HL-60 (cell line): Measurements from ENCODE around the gene TTLL3.
A peak's percentile ranks its signal among the peaks of the same experiment; 100 is the strongest.

Experiments
- DNase-seq, 2 experiments: peaks; one replicate each; pipeline ENCODE4 v3.0.0-alpha.2; 2010 to 2020; ENCODE audit warnings: low read depth in 1 of 2, low spot score in 1 of 2
- H3K27ac ChIP-seq: fragments of 250-450 bp; sonication (Bioruptor Pico); replicated peaks from 2 replicates; pipeline ENCODE4 v1.5.1; 2020; ENCODE audit warnings: mild to moderate bottlenecking, moderate library complexity
- H3K27me3 ChIP-seq: fragments of 250-450 bp; sonication (Bioruptor Pico); 2 replicates; pipeline ENCODE4 v1.5.1; 2021; ENCODE audit warnings: mild to moderate bottlenecking, moderate library complexity; ENCODE audit not compliant: insufficient read depth, poor library complexity, severe bottlenecking
- H3K4me3 ChIP-seq: replicated peaks from 2 replicates; pipeline ENCODE4 v1.5.1; 2011; ENCODE audit warnings: mild to moderate bottlenecking, control low read depth, low read length; ENCODE audit not compliant: insufficient read depth
- GABPA ChIP-seq: IDR thresholded peaks from 2 replicates; pipeline ENCODE4 v1.6.1; 2012; ENCODE audit warnings: low read depth
- POLR2AphosphoS5 ChIP-seq: IDR thresholded peaks from 2 replicates; pipeline ENCODE4 v1.6.1; 2012; ENCODE audit warnings: low read depth
- SPI1 ChIP-seq: IDR thresholded peaks from 2 replicates; pipeline ENCODE4 v1.6.1; 2012; ENCODE audit warnings: low read depth, mild to moderate bottlenecking, borderline replicate concordance
- TF ChIP-seq, protein P1 (sequence below): IDR thresholded peaks from one replicate; pipeline ENCODE4 v1.5.1; 2011; ENCODE audit warnings: low read length, control low read depth, inconsistent platforms; ENCODE audit not compliant: insufficient read depth
- TF ChIP-seq, protein P2 (sequence below): IDR thresholded peaks from 2 replicates; pipeline ENCODE4 v1.6.1; 2012; ENCODE audit warnings: low read depth; ENCODE audit not compliant: insufficient replicate concordance

TTLL3 gene

DNA sequence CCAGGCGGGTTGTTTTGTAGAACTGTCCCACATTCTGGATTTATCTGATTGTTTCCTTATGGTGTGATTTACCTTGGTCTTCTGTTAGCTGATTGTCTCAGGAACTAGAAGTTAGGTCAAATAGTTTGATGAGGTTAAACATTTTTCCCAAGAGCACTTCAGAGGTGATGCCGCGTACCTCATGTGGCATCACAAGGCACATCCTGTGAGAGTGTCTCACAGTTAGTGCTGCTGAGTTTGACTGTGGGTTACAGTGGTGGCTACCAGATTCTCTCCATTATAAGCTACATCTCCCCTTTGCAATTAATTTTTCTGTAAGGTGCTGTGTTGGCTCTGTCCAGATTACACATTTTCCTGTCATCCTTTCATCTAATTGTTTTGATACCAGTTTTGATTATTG is 21.2 kb downstream of the TTLL3 start:
- no peak for DNase-seq
- no peak overlapping the region for H3K27ac ChIP-seq
- H3K27me3 ChIP-seq: no peaks in the 10 kb centered on the region
- H3K4me3 ChIP-seq: no peak overlapping the region
- TF ChIP-seq, protein P1, sequence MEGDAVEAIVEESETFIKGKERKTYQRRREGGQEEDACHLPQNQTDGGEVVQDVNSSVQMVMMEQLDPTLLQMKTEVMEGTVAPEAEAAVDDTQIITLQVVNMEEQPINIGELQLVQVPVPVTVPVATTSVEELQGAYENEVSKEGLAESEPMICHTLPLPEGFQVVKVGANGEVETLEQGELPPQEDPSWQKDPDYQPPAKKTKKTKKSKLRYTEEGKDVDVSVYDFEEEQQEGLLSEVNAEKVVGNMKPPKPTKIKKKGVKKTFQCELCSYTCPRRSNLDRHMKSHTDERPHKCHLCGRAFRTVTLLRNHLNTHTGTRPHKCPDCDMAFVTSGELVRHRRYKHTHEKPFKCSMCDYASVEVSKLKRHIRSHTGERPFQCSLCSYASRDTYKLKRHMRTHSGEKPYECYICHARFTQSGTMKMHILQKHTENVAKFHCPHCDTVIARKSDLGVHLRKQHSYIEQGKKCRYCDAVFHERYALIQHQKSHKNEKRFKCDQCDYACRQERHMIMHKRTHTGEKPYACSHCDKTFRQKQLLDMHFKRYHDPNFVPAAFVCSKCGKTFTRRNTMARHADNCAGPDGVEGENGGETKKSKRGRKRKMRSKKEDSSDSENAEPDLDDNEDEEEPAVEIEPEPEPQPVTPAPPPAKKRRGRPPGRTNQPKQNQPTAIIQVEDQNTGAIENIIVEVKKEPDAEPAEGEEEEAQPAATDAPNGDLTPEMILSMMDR: no peak
- TF ChIP-seq, protein P2, sequence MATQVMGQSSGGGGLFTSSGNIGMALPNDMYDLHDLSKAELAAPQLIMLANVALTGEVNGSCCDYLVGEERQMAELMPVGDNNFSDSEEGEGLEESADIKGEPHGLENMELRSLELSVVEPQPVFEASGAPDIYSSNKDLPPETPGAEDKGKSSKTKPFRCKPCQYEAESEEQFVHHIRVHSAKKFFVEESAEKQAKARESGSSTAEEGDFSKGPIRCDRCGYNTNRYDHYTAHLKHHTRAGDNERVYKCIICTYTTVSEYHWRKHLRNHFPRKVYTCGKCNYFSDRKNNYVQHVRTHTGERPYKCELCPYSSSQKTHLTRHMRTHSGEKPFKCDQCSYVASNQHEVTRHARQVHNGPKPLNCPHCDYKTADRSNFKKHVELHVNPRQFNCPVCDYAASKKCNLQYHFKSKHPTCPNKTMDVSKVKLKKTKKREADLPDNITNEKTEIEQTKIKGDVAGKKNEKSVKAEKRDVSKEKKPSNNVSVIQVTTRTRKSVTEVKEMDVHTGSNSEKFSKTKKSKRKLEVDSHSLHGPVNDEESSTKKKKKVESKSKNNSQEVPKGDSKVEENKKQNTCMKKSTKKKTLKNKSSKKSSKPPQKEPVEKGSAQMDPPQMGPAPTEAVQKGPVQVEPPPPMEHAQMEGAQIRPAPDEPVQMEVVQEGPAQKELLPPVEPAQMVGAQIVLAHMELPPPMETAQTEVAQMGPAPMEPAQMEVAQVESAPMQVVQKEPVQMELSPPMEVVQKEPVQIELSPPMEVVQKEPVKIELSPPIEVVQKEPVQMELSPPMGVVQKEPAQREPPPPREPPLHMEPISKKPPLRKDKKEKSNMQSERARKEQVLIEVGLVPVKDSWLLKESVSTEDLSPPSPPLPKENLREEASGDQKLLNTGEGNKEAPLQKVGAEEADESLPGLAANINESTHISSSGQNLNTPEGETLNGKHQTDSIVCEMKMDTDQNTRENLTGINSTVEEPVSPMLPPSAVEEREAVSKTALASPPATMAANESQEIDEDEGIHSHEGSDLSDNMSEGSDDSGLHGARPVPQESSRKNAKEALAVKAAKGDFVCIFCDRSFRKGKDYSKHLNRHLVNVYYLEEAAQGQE: no peak
- TF ChIP-seq SPI1 (no peak), POLR2AphosphoS5 (no peak), GABPA (no peak)

- no peak for DNase-seq
- Histone ChIP-seq H3K4me3 (no peak overlapping the region), H3K27ac (no peak overlapping the region), H3K27me3 (no peaks in the 10 kb centered on the region)
- TF ChIP-seq SPI1 (no peak), GABPA (no peak), POLR2AphosphoS5 (no peak)
- TF ChIP-seq, protein P2: no peak
- TF ChIP-seq, protein P1: no peak
Observed at GRCh38 chr3:9833078-9833477, 23.0 kb downstream of the TTLL3 start.

- DNase-seq: no peak
- no peak overlapping the region for H3K4me3 ChIP-seq
- no peaks in the 10 kb centered on the region for H3K27me3 ChIP-seq
- TF ChIP-seq POLR2AphosphoS5 (peak; percentile 16; the same call in 1 of the 2 replicates), SPI1 (no peak), GABPA (no peak)
- TF ChIP-seq, protein P1: no peak
- TF ChIP-seq, protein P2: no peak
- H3K27ac ChIP-seq: no peak overlapping the region
Observed at GRCh38 chr3:9834520-9835380, 24.7 kb downstream of the TTLL3 start.
